ENCODE results near the gene IGSF10. TPM values are rescaled to one million over a fixed set of nuclear protein-coding genes. Genes with fewer than 3 reads are reported as not detected.
"Not testable (repeated sequence)": the region's sequence is repeated elsewhere in the genome, so short reads cannot be mapped to it uniquely, and the experiment has no call there.

IGSF10 gene
- not detected in 2 replicates for total RNA-seq

GRCh38 chr3:151460774-151461450, at the start of gene IGSF10:
TSS of gene IGSF10 (minus strand) at chr3:151461061. CDS start at chr3:151458709, 2,352 bp downstream.
- no peak for TF ChIP-seq CTCF (IDR thresholded peaks at IDR 0.05)
- Mint-ChIP-seq H3K36me3 (ENCODE audit: low read depth) (no peaks in the 10 kb centered on the region), H3K27me3 (peaks cover 8% of the 10 kb centered on the region), H3K4me3 (peak within 1 kb of the TSS; percentile 53), H3K9me3 (no peaks in the 10 kb centered on the region), H3K27ac (no peak within 1 kb of the TSS), H3K4me1 (peaks cover 6% of the 10 kb centered on the region)
- DNase-seq (no peak), ATAC-seq (ENCODE audit: low read depth) (no peak)
- intact Hi-C loops (cut with micrococcal nuclease): no loop called here
- ChIA-PET POLR2A (no interaction called here), CTCF (no interaction called here)

GRCh38 chr3:151509468-151510135, 48.7 kb upstream of the IGSF10 start:
- H3K27ac Mint-ChIP-seq; H3K9me3 Mint-ChIP-seq; intact Hi-C loops (cut with micrococcal nuclease); H3K4me1 Mint-ChIP-seq; H3K36me3 Mint-ChIP-seq (ENCODE audit: low read depth); DNase-seq; CTCF ChIA-PET; H3K4me3 Mint-ChIP-seq; POLR2A ChIA-PET; ATAC-seq (ENCODE audit: low read depth); H3K27me3 Mint-ChIP-seq: not testable (repeated sequence)

GRCh38 chr3:151504606-151505005, 43.7 kb upstream of the IGSF10 start:
- H3K36me3 Mint-ChIP-seq (ENCODE audit: low read depth): no peaks in the 10 kb centered on the region
- intact Hi-C loops (cut with micrococcal nuclease): no loop called here
- no peaks in the 10 kb centered on the region for H3K4me1 Mint-ChIP-seq
- ATAC-seq (ENCODE audit: low read depth) (no peak), DNase-seq (no peak)
- TF ChIP-seq CTCF (IDR thresholded peaks at IDR 0.05): no peak
- no peak overlapping the region for H3K4me3 Mint-ChIP-seq
- H3K27me3 Mint-ChIP-seq: peaks cover 3% of the 10 kb centered on the region
- no peak overlapping the region for H3K27ac Mint-ChIP-seq
- H3K9me3 Mint-ChIP-seq: peaks cover 3% of the 10 kb centered on the region
- CTCF ChIA-PET: no interaction called here
- POLR2A ChIA-PET: no interaction called here

- POLR2A ChIA-PET: no interaction called here
- H3K9me3 Mint-ChIP-seq: no peaks in the 10 kb centered on the region
- ATAC-seq (ENCODE audit: low read depth) (no peak), DNase-seq (no peak)
- no peak overlapping the region for H3K27ac Mint-ChIP-seq
- H3K27me3 Mint-ChIP-seq: no peaks in the 10 kb centered on the region
- TF ChIP-seq CTCF (IDR thresholded peaks at IDR 0.05): no peak
- intact Hi-C loops (cut with micrococcal nuclease): no loop called here
- H3K36me3 Mint-ChIP-seq (ENCODE audit: low read depth): no peaks in the 10 kb centered on the region
- H3K4me3 Mint-ChIP-seq: no peak overlapping the region
- CTCF ChIA-PET: no interaction called here
- no peaks in the 10 kb centered on the region for H3K4me1 Mint-ChIP-seq
Measured at GRCh38 chr3:151503074-151503473, 42.2 kb upstream of the IGSF10 start.

- POLR2A ChIA-PET: no interaction called here
Measured at GRCh38 chr3:151501923-151502632, 41.2 kb upstream of the IGSF10 start.

More at GRCh38 chr3:151501923-151502632, 41.2 kb upstream of the IGSF10 start:
- Mint-ChIP-seq H3K9me3 (peaks cover 3% of the 10 kb centered on the region), H3K27me3 (peaks cover 3% of the 10 kb centered on the region), H3K27ac (no peak overlapping the region), H3K4me1 (no peaks in the 10 kb centered on the region), H3K4me3 (no peak overlapping the region), H3K36me3 (ENCODE audit: low read depth) (no peaks in the 10 kb centered on the region)
- CTCF ChIA-PET: no interaction called here
- DNase-seq (no peak), ATAC-seq (ENCODE audit: low read depth) (no peak)
- TF ChIP-seq CTCF (IDR thresholded peaks at IDR 0.05): no peak
- intact Hi-C loops (cut with micrococcal nuclease): no loop called here
